BLaER1 treated with 17β-estradiol and CSF1 and Interleukin-3, amounts not matched to agents 10 nM and 100 nM (cell line): ENCODE measurements around the gene IFT27.

Source experiments
- H3K27ac ChIP-seq, 11 experiments: shearing (Covaris generic); formaldehyde crosslinking; 2 replicates each; pipeline ENCODE4 v1.8.1; 2022
- H3K27me3 ChIP-seq, 11 experiments: shearing (Covaris generic); formaldehyde crosslinking; 2 replicates each; pipeline ENCODE4 v1.8.1; 2022
- H3K36me3 ChIP-seq, 11 experiments: shearing (Covaris generic); formaldehyde crosslinking; 2 replicates each; pipeline ENCODE4 v1.8.1; 2022
- H3K4me1 ChIP-seq, 10 experiments: shearing (Covaris generic); formaldehyde crosslinking; 2 replicates each; pipeline ENCODE4 v1.8.1; 2022
- H3K4me2 ChIP-seq, 11 experiments: shearing (Covaris generic); formaldehyde crosslinking; 2 replicates each; pipeline ENCODE4 v1.8.1; 2022
- H3K4me3 ChIP-seq, 10 experiments: shearing (Covaris generic); formaldehyde crosslinking; 2 replicates each; pipeline ENCODE4 v1.8.1; 2022
- H3K9ac ChIP-seq, 11 experiments: shearing (Covaris generic); formaldehyde crosslinking; 2 replicates each; pipeline ENCODE4 v1.8.1; 2022
- H3K9me3 ChIP-seq, 11 experiments: shearing (Covaris generic); formaldehyde crosslinking; replicated peaks in 1 of 11; 2 replicates each; pipeline ENCODE4 v1.8.1; 2022
- H4K20me1 ChIP-seq, 11 experiments: shearing (Covaris generic); formaldehyde crosslinking; 2 replicates each; pipeline ENCODE4 v1.8.1; 2022
- Cebpa-rat ChIP-seq, 11 experiments: shearing (Covaris generic); IDR thresholded peaks; 2 replicates each; pipeline ENCODE4 v1.8.1; 2022

IFT27 gene

DNA sequence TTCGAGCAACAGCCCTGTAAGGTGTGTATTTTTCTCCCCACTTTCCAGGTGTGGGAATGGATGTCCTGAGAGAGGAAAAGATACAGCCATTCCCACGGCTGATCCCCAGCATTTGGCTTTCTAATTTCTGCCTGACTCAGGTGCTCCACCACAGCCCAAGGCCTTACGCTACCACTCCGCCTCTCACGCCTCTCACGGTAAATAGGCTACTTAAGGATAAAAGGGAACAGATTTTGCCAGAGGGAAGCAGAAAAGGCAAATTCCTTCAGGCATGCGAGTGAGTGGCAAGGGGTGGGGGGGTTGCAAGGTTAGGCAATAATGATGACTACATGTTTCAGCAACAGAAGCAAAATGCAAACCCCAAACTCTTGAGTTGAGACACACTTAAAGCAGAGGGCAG, 31.7 kb upstream of the IFT27 start:
- H3K9me3 ChIP-seq, result no peaks in the 10 kb centered on the region
- H3K9ac ChIP-seq, result no peak overlapping the region; a peak in 1 of 22 replicates
- H3K36me3 ChIP-seq, result no peaks in the 10 kb centered on the region
- H3K4me2 ChIP-seq, result peak overlapping the region; percentile 43 to 81 (median 67); a peak in 21 of 22 replicates
- no peak overlapping the region for H3K4me3 ChIP-seq
- peaks cover 0 to 5% (median 0%) of the 10 kb centered on the region in 11 experiments; a peak in 1 of 22 replicates for H4K20me1 ChIP-seq
- H3K27me3 ChIP-seq, result peaks cover 0 to 8% (median 0%) of the 10 kb centered on the region in 11 experiments; a peak in 4 of 22 replicates
- peaks cover 17 to 50% (median 34%) of the 10 kb centered on the region in 10 experiments for H3K4me1 ChIP-seq
- peak in 1 of 11 experiments; percentile 41; a peak in 1 of 22 replicates for TF ChIP-seq Cebpa-rat (IDR thresholded peaks at IDR 0.05)
- no peak overlapping the region for H3K27ac ChIP-seq

- no peak overlapping the region for H3K4me3 ChIP-seq
- peaks cover 0 to 8% (median 0%) of the 10 kb centered on the region in 11 experiments; a peak in 2 of 22 replicates for H3K27me3 ChIP-seq
- H3K9me3 ChIP-seq, result no peaks in the 10 kb centered on the region
- peaks cover 17 to 49% (median 34%) of the 10 kb centered on the region in 10 experiments for H3K4me1 ChIP-seq
- H3K27ac ChIP-seq, result no peak overlapping the region
- peaks cover 0 to 5% (median 0%) of the 10 kb centered on the region in 11 experiments; a peak in 1 of 22 replicates for H4K20me1 ChIP-seq
- 0 out of 22 replicates have a peak overlapping the region, but pooled peaks of 3 of the 11 experiments have one; percentile 2 to 81 (median 75) for H3K4me2 ChIP-seq
- H3K9ac ChIP-seq, result no peak overlapping the region
- H3K36me3 ChIP-seq, result no peaks in the 10 kb centered on the region
- no peak for TF ChIP-seq Cebpa-rat (IDR thresholded peaks at IDR 0.05)
These were observed 30.9 kb upstream of the IFT27 start for GRCh38 chr22:36806835-36807234.

- Histone ChIP-seq H3K27ac (no peak overlapping the region), H3K4me3 (no peak overlapping the region), H3K4me1 (peaks cover 14 to 28% (median 16%) of the 10 kb centered on the region in 10 experiments), H3K36me3 (no peaks in the 10 kb centered on the region), H3K9ac (no peak overlapping the region), H4K20me1 (no peaks in the 10 kb centered on the region), H3K9me3 (no peaks in the 10 kb centered on the region), H3K4me2 (no peak overlapping the region), H3K27me3 (peaks cover 0 to 33% (median 0%) of the 10 kb centered on the region in 11 experiments; a peak in 7 of 22 replicates)
- no peak for TF ChIP-seq Cebpa-rat (IDR thresholded peaks at IDR 0.05)
These were observed 27.4 kb upstream of the IFT27 start for GRCh38 chr22:36803358-36803757.

DNA sequence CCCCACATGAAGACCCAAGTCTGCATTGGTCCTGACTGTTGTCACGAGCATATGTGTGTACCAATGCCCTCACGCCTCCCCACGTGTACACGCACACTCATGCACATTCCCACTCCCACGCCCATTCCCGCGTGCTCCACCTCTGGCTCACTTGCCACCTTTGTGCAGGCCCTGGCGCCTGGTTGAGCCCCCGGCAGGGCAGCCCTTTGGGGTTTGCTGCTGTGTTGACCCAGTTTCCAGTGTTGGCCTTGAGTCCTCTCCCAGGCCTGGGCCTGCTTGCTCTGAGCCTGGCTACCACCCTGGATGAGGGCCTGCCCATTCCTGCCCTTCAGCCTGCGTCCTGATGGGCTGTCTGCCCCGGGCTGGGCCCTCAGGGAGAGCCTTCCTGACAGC, 22.8 kb upstream of the IFT27 start:
- Histone ChIP-seq H3K27ac (no peak overlapping the region), H3K9ac (no peak overlapping the region), H3K4me1 (peaks cover 14 to 25% (median 22%) of the 10 kb centered on the region in 10 experiments), H3K36me3 (no peaks in the 10 kb centered on the region), H3K27me3 (peaks cover 0 to 71% (median 10%) of the 10 kb centered on the region in 11 experiments; a peak in 13 of 22 replicates), H3K9me3 (no peaks in the 10 kb centered on the region), H3K4me2 (peak overlapping the region; percentile 63 to 88 (median 78)), H4K20me1 (peaks cover 0 to 14% (median 0%) of the 10 kb centered on the region in 11 experiments; a peak in 3 of 22 replicates), H3K4me3 (no peak overlapping the region)
- TF ChIP-seq Cebpa-rat (IDR thresholded peaks at IDR 0.05), result no peak

GRCh38 chr22:36797911-36798673, 22.2 kb upstream of the IFT27 start:
- no peak for TF ChIP-seq Cebpa-rat (IDR thresholded peaks at IDR 0.05)
- Histone ChIP-seq H3K36me3 (no peaks in the 10 kb centered on the region), H3K9me3 (no peaks in the 10 kb centered on the region), H3K4me3 (no peak overlapping the region), H3K4me2 (peak overlapping the region; percentile 63 to 88 (median 78)), H3K9ac (no peak overlapping the region), H4K20me1 (peaks cover 0 to 14% (median 0%) of the 10 kb centered on the region in 11 experiments; a peak in 3 of 22 replicates), H3K4me1 (peaks cover 14 to 25% (median 22%) of the 10 kb centered on the region in 10 experiments), H3K27me3 (peaks cover 0 to 70% (median 10%) of the 10 kb centered on the region in 11 experiments; a peak in 13 of 22 replicates), H3K27ac (no peak overlapping the region)

- Histone ChIP-seq H3K27me3 (peaks cover 0 to 65% (median 10%) of the 10 kb centered on the region in 11 experiments; a peak in 13 of 22 replicates), H4K20me1 (peaks cover 0 to 14% (median 0%) of the 10 kb centered on the region in 11 experiments; a peak in 3 of 22 replicates), H3K4me3 (no peak overlapping the region), H3K4me2 (peak overlapping the region; percentile 63 to 88 (median 78); a peak in 20 of 22 replicates), H3K4me1 (peaks cover 14 to 25% (median 22%) of the 10 kb centered on the region in 10 experiments), H3K9me3 (no peaks in the 10 kb centered on the region), H3K9ac (no peak overlapping the region), H3K36me3 (no peaks in the 10 kb centered on the region), H3K27ac (no peak overlapping the region)
- TF ChIP-seq Cebpa-rat (IDR thresholded peaks at IDR 0.05), result no peak
These were observed 21.5 kb upstream of the IFT27 start for GRCh38 chr22:36797374-36797773.

DNA sequence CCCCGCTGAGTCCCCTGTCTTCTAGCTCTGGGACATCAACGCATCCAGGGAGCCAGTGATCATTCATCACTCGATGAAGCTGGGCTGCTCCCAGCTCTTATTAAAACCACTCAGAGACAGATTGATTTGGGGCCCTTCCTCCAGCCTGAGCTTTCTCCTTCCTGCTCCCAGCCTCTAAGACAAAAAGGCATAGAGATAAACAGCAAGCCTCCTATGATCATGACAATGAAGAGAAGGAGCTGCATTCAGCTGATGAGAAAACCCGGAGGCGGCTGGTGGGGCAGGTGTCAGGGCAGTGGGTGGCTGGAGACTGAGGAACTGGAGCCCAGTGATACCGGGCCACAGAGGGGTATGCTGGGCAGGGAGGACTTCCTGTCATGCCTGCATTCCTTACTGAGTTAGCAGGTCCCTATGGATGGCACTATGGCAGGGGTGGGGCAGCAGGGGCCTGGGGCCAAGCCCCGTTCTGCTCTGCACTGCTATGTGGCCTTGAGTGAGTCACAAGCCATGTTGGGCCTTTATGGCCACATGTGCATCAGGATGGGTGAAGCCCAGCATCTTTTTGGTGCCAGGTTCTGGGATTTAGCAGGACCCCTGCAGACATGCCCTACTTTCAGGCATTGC, 20.7 kb upstream of the IFT27 start:
- TF ChIP-seq Cebpa-rat (IDR thresholded peaks at IDR 0.05), result no peak
- Histone ChIP-seq H4K20me1 (peaks cover 0 to 14% (median 0%) of the 10 kb centered on the region in 11 experiments; a peak in 3 of 22 replicates), H3K9me3 (no peaks in the 10 kb centered on the region), H3K27ac (no peak overlapping the region), H3K9ac (no peak overlapping the region), H3K4me2 (peak overlapping the region in 6 of 11 experiments; percentile 73 to 88 (median 80); a peak in 8 of 22 replicates), H3K4me1 (peaks cover 14 to 25% (median 22%) of the 10 kb centered on the region in 10 experiments), H3K4me3 (no peak overlapping the region), H3K27me3 (peaks cover 0 to 62% (median 10%) of the 10 kb centered on the region in 11 experiments; a peak in 13 of 22 replicates), H3K36me3 (no peaks in the 10 kb centered on the region)

GRCh38 chr22:36795633-36796032, 19.7 kb upstream of the IFT27 start:
- no peaks in the 10 kb centered on the region for H3K9me3 ChIP-seq
- no peak overlapping the region for H3K4me2 ChIP-seq
- H3K9ac ChIP-seq, result no peak overlapping the region
- no peak overlapping the region for H3K27ac ChIP-seq
- no peak for TF ChIP-seq Cebpa-rat (IDR thresholded peaks at IDR 0.05)
- H3K27me3 ChIP-seq, result peaks cover 0 to 52% (median 10%) of the 10 kb centered on the region in 11 experiments; a peak in 13 of 22 replicates
- no peak overlapping the region for H3K4me3 ChIP-seq
- H3K36me3 ChIP-seq, result no peaks in the 10 kb centered on the region
- H4K20me1 ChIP-seq, result peaks cover 0 to 14% (median 0%) of the 10 kb centered on the region in 11 experiments; a peak in 3 of 22 replicates
- H3K4me1 ChIP-seq, result peaks cover 19 to 30% (median 26%) of the 10 kb centered on the region in 10 experiments
